ENCODE measurements around the gene SVOPL. TPM values are rescaled to one million over a fixed set of nuclear protein-coding genes. Genes with fewer than 3 reads are reported as not detected.

The SVOPL gene
- total and polyA plus RNA-seq, 9 of the 15 experiments (the other 6 are each of a cell fraction or from before 2014, with no cell fraction given), result 0.13 to 0.42 (median 0.20) TPM; not detected in 6

DNA sequence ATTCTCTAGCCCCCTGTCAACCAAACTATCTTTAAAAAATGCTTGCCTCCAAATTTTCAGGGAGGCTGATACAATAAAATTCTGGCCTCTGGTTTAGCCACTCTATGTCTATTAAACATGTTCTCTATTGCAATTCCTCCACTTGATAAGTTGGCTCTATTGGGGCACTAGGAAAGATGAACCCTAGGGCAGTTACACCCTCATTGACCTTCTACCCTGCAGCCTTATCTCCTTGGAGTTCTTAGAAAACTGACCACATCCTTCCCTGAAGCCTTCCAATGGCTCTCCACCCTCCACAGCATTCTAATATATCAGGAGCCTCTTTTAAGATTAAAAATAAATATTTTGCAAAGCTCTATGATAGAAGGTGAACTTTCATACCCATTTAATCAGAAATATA, 30.6 kb downstream of the SVOPL start (continued):
- no peak for TF ChIP-seq NR2C2 (CRISPR knock-in tag; IDR thresholded peaks at IDR 0.05)
- TF ChIP-seq NR2C2 (tag; IDR thresholded peaks at IDR 0.05), result peak; percentile 63
- no peak for TF ChIP-seq ZBTB8A (IDR thresholded peaks at IDR 0.05; ENCODE audit: partially characterized antibody)
- TF ChIP-seq SREBF2 (CRISPR knock-in tag; IDR thresholded peaks at IDR 0.05), result no peak
- TF ChIP-seq, protein P1, sequence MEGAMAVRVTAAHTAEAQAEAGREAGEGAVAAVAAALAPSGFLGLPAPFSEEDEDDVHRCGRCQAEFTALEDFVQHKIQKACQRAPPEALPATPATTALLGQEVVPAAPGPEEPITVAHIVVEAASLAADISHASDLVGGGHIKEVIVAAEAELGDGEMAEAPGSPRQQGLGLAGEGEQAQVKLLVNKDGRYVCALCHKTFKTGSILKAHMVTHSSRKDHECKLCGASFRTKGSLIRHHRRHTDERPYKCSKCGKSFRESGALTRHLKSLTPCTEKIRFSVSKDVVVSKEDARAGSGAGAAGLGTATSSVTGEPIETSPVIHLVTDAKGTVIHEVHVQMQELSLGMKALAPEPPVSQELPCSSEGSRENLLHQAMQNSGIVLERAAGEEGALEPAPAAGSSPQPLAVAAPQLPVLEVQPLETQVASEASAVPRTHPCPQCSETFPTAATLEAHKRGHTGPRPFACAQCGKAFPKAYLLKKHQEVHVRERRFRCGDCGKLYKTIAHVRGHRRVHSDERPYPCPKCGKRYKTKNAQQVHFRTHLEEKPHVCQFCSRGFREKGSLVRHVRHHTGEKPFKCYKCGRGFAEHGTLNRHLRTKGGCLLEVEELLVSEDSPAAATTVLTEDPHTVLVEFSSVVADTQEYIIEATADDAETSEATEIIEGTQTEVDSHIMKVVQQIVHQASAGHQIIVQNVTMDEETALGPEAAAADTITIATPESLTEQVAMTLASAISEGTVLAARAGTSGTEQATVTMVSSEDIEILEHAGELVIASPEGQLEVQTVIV (CRISPR knock-in tag; IDR thresholded peaks at IDR 0.05; ENCODE audit: borderline replicate concordance), result no peak
- TF ChIP-seq, protein P2, sequence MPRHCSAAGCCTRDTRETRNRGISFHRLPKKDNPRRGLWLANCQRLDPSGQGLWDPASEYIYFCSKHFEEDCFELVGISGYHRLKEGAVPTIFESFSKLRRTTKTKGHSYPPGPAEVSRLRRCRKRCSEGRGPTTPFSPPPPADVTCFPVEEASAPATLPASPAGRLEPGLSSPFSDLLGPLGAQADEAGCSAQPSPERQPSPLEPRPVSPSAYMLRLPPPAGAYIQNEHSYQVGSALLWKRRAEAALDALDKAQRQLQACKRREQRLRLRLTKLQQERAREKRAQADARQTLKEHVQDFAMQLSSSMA (CRISPR knock-in tag; IDR thresholded peaks at IDR 0.05), result no peak
- no peak for TF ChIP-seq ZFP1 (CRISPR knock-in tag; IDR thresholded peaks at IDR 0.05)
- TF ChIP-seq SP2 (IDR thresholded peaks at IDR 0.05; ENCODE audit: extremely low read depth, low read depth, low read length, poor library complexity, severe bottlenecking), result no peak
- TF ChIP-seq, protein P3, sequence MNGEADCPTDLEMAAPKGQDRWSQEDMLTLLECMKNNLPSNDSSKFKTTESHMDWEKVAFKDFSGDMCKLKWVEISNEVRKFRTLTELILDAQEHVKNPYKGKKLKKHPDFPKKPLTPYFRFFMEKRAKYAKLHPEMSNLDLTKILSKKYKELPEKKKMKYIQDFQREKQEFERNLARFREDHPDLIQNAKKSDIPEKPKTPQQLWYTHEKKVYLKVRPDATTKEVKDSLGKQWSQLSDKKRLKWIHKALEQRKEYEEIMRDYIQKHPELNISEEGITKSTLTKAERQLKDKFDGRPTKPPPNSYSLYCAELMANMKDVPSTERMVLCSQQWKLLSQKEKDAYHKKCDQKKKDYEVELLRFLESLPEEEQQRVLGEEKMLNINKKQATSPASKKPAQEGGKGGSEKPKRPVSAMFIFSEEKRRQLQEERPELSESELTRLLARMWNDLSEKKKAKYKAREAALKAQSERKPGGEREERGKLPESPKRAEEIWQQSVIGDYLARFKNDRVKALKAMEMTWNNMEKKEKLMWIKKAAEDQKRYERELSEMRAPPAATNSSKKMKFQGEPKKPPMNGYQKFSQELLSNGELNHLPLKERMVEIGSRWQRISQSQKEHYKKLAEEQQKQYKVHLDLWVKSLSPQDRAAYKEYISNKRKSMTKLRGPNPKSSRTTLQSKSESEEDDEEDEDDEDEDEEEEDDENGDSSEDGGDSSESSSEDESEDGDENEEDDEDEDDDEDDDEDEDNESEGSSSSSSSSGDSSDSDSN (IDR thresholded peaks at IDR 0.05; ENCODE audit: borderline replicate concordance in 1 of 2, low read depth in 2 of 2, low read length in 2 of 2), result no peak
- no peak for TF ChIP-seq KLF13 (tag; IDR thresholded peaks at IDR 0.05; ENCODE audit: borderline replicate concordance, low read depth)
- no peak for TF ChIP-seq ILF3 (IDR thresholded peaks at IDR 0.05; ENCODE audit: borderline replicate concordance)
- TF ChIP-seq ZNF224 (CRISPR knock-in tag; IDR thresholded peaks at IDR 0.05), result no peak
- no peak for TF ChIP-seq RAD21 (CRISPR knock-in tag; conservative IDR thresholded peaks at IDR 0.05 in 1 of 2, IDR thresholded peaks at IDR 0.05 in 1 of 2)
- no peak for TF ChIP-seq ZNF507 (tag; conservative IDR thresholded peaks at IDR 0.05)
- TF ChIP-seq ZBTB7A (IDR thresholded peaks at IDR 0.05; ENCODE audit: borderline replicate concordance, control insufficient read depth, low read depth, low read length), result no peak
- no peak for TF ChIP-seq SP1 (CRISPR knock-in tag; IDR thresholded peaks at IDR 0.05)
- no peak for TF ChIP-seq ZEB2 (IDR thresholded peaks at IDR 0.05)
- TF ChIP-seq CREB1 (IDR thresholded peaks at IDR 0.05), result no peak
- TF ChIP-seq CREB1 (CRISPR knock-in tag; IDR thresholded peaks at IDR 0.05), result no peak
- no peak for TF ChIP-seq NR2C1 (IDR thresholded peaks at IDR 0.05)
- 0 out of 2 replicates have a peak, but pooled peaks have one; percentile 38 for TF ChIP-seq NR2C1 (tag; IDR thresholded peaks at IDR 0.05)

Measured in K562 (cell line).